GM12801 (cell line): ENCODE results near the gene PC.

Source experiments
- CTCF ChIP-seq: IDR thresholded peaks from one replicate; pipeline ENCODE4 v1.5.1; 2011; ENCODE audit warnings: control low read depth; ENCODE audit not compliant: insufficient read length; ENCODE audit errors: extremely low read depth

The PC gene

GRCh38 chr11:66864924-66865697 is 93.1 kb downstream of the PC start:
- TF ChIP-seq CTCF, result no peak

GRCh38 chr11:66864172-66864901 is 93.8 kb downstream of the PC start:
- TF ChIP-seq CTCF, result no peak

GRCh38 chr11:66863428-66864125 is 94.6 kb downstream of the PC start:
- no peak for TF ChIP-seq CTCF

- no peak for TF ChIP-seq CTCF
Measured at GRCh38 chr11:66862559-66863037, 95.6 kb downstream of the PC start.

GRCh38 chr11:66861774-66862558 is 96.2 kb downstream of the PC start:
- TF ChIP-seq CTCF, result no peak

- no peak for TF ChIP-seq CTCF
Measured at GRCh38 chr11:66861038-66861773, 97.0 kb downstream of the PC start.
